WERI-Rb-1 (cell line): ENCODE results near the gene FNDC3B.

ENCODE experiments used
- DNase-seq: peaks from one replicate; pipeline ENCODE4 v3.0.0-alpha.2; 2020
- H3K27ac ChIP-seq: fragments of 250-450 bp; sonication (Bioruptor Pico); 2 replicates; pipeline ENCODE4 v1.5.1; 2020; ENCODE audit warnings: mild to moderate bottlenecking, moderate library complexity
- H3K27me3 ChIP-seq: fragments of 250-450 bp; sonication (Bioruptor Pico); 2 replicates; pipeline ENCODE4 v1.5.1; 2021; ENCODE audit warnings: mild to moderate bottlenecking, low read depth, moderate library complexity; ENCODE audit not compliant: insufficient read depth, severe bottlenecking
- H3K36me3 ChIP-seq: fragments of 250-450 bp; sonication (Bioruptor Pico); 2 replicates; pipeline ENCODE4 v1.5.1; 2020; ENCODE audit warnings: mild to moderate bottlenecking, moderate library complexity
- H3K4me3 ChIP-seq: 2 replicates; pipeline ENCODE4 v1.5.1; 2011; ENCODE audit warnings: low read depth, mild to moderate bottlenecking, control low read depth, low read length
- H3K9me3 ChIP-seq: fragments of 250-450 bp; sonication (Bioruptor Pico); 2 replicates; pipeline ENCODE4 v1.5.1; 2021; ENCODE audit warnings: mild to moderate bottlenecking, moderate library complexity; ENCODE audit not compliant: severe bottlenecking
- TF ChIP-seq, protein P1 (sequence below): IDR thresholded peaks from 2 replicates; pipeline ENCODE4 v1.5.1; 2011; ENCODE audit warnings: low read depth, mild to moderate bottlenecking, control low read depth, inconsistent platforms, low read length

FNDC3B gene

DNA sequence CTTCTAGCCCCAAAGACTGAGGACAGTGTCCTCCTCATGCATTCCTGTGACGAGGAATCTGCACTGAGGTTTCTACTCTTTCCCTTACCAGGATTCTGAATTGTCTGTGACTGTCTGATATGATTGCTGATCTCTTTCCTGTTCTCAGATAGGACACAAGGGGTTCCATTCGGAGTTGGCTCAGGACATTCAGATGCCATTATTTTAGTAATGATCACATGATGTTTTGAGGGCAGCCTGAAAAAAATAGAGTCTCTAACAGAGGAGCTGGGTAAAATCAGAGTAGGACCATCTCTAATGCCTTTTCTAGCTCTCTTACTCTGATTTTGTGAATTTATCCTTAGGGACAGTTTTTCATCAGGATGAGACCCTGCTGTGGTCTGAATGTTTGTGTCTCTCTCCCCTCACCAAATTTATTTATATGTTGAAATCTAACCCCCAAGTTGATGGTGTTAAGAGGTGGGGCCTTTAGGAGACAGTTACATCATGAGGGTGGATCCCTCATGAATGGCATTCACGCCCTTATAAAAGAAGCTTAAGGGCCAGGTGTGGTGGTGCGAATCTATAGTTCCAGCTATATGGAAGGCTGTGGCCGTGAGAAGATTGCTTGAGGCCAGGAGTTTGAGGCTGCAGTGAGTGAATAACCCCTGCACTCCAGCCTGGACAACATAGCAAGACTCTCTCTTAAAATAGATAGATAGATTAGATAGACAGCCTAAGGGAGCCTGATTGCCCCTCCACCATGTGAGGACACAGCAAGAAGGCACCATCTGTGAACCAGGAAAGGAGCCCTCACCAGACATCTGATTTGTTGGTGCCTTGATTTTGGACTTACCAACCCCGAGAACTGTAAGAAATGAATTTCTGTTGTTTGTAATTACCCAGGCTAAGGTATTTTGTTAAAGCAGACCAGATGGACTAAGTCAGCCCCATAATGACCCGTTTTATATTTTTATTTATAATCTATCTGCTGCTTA is 24.4 kb downstream of the FNDC3B start:
- no peak for DNase-seq
- H3K9me3 ChIP-seq = no peaks in the 10 kb centered on the region
- TF ChIP-seq, protein P1, sequence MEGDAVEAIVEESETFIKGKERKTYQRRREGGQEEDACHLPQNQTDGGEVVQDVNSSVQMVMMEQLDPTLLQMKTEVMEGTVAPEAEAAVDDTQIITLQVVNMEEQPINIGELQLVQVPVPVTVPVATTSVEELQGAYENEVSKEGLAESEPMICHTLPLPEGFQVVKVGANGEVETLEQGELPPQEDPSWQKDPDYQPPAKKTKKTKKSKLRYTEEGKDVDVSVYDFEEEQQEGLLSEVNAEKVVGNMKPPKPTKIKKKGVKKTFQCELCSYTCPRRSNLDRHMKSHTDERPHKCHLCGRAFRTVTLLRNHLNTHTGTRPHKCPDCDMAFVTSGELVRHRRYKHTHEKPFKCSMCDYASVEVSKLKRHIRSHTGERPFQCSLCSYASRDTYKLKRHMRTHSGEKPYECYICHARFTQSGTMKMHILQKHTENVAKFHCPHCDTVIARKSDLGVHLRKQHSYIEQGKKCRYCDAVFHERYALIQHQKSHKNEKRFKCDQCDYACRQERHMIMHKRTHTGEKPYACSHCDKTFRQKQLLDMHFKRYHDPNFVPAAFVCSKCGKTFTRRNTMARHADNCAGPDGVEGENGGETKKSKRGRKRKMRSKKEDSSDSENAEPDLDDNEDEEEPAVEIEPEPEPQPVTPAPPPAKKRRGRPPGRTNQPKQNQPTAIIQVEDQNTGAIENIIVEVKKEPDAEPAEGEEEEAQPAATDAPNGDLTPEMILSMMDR = no peak
- H3K36me3 ChIP-seq = no peaks in the 10 kb centered on the region
- H3K4me3 ChIP-seq = no peak overlapping the region
- no peaks in the 10 kb centered on the region for H3K27me3 ChIP-seq
- H3K27ac ChIP-seq = no peak overlapping the region

DNA sequence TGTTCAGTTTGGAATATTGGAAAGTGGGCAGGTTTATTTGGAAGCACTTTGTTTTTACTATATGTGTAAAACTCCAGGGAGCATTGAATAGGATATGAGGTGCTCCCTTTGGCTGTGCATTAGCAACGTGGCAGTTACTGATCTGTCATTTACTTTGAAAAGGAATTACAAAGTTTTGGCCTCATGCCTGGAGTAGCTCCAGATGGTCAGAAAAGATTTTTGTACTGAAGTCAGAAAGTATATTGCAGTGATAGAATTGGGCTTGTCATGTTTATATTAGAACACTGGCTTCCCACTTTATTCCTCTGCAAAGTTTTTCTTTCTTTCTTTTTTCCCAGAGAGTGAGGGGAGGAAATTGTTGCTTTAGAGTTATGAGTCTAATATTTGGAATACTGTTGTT is 26.1 kb downstream of the FNDC3B start:
- H3K27me3 ChIP-seq = no peaks in the 10 kb centered on the region
- DNase-seq = no peak
- TF ChIP-seq, protein P1 = no peak
- H3K4me3 ChIP-seq = no peak overlapping the region
- no peak overlapping the region for H3K27ac ChIP-seq
- no peaks in the 10 kb centered on the region for H3K9me3 ChIP-seq
- no peaks in the 10 kb centered on the region for H3K36me3 ChIP-seq

DNA sequence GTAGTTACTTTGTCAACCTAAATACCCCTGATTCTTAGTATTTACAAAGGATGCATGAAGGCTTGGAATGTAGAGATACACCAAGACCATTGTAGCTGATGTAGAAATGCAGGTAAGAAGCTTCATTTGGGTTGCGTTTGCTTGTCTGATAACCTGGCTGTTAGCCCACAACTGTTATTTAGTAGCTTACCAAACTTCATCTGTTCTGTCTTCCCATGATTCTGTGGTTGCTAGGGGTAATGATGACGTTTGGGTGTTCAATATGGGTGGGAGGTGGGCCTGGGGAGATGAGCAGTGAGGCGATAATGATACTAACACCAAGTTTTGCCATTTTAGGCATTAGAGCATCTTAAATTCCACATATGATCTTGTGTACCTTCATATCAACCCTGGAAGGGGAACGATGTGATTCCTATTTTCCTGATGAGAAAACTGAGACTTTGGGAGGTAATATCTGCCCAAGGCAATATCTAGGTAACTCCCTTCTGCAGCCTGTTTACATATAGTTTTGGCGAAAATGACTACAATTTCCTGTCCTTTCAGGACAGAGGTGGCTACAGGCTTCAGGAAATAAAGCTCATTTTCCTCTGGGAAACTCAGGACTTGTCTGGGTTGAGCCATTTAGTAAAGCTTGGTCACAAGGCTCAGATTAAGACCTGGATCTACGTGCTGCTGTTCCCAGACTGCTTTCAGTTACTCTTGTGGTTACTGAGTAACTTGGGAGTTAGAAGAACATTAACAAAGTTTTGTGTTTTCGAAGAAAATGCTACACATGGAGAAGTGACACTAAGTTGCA is 26.8 kb downstream of the FNDC3B start:
- H3K27ac ChIP-seq = no peak overlapping the region
- H3K4me3 ChIP-seq = no peak overlapping the region
- no peaks in the 10 kb centered on the region for H3K27me3 ChIP-seq
- H3K36me3 ChIP-seq = no peaks in the 10 kb centered on the region
- no peak for DNase-seq
- TF ChIP-seq, protein P1 = no peak
- no peaks in the 10 kb centered on the region for H3K9me3 ChIP-seq

DNA sequence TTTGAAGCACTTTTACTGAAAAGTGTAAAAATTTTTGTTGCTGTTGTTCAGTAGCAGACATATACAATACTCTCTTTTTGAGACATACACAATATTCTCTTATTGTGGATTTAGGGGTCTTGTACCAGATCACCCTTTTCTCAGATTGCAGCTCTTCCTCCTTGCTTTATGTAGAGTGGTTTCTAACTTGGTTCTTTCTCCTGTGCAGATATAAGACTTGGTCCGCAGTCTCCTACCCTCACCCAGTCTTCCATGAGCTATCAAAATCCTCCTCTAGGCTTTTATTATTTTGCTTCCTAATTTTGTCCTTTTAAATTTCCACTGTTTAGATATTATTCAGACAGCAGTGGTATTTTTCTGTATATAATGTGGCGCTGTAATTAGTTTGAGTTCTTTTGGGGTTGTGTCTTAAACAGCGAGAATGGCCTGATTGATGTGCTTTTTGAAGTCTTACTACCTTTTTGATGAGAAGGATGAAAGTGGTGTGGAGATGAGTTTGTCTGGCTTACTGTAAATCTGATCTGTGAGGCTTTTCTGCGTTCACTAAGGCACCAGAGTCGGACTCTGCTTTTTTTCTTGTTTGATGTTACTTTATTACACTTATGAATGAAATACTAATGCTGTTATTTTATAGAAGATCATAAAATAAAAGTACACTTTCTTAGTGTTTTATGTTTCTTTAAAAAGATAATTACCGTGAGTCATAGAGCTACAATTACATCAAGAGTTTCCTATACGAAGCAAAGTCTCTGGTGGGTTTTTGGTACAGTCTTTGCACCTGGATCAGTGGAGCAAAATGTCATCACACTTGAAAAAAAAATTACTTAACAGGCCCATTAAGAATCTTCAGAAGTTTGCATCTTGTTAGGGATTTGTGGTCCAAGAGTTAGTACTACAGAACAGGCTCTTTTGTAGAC is 27.8 kb downstream of the FNDC3B start:
- H3K4me3 ChIP-seq = no peak overlapping the region
- H3K36me3 ChIP-seq = no peaks in the 10 kb centered on the region
- no peaks in the 10 kb centered on the region for H3K27me3 ChIP-seq
- no peak for DNase-seq
- no peaks in the 10 kb centered on the region for H3K9me3 ChIP-seq
- TF ChIP-seq, protein P1 = no peak
- no peak overlapping the region for H3K27ac ChIP-seq

DNA sequence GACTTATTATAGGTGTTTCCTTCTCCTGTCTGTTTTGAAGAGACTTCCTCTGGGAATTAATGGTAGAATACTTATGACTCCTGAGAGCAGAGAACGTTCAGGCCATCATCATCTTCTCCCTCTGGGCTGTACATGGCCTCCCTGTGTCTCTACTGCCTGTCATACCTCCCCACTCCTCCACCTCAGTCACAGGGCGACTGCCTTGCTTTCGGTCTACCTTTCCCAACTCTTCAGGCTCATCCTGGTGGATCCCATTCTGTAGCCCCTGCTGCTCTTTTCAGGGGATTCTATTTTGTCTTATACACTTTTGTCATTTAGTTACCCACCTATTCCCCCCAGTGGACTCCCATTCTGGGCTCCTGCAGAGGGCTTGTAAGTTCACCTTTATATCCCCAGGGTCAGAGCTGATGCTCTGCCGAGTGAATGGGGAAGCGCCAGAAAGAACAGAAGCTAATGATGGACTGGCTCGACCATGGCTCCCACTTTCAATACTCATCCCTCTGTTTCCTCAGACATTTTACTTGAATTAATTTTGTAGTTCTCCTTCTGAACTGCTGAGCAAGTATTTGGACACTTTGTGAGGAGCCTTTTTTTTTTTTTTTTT is 28.6 kb downstream of the FNDC3B start:
- H3K9me3 ChIP-seq = no peaks in the 10 kb centered on the region
- no peaks in the 10 kb centered on the region for H3K27me3 ChIP-seq
- TF ChIP-seq, protein P1 = no peak
- H3K4me3 ChIP-seq = no peak overlapping the region
- no peak overlapping the region for H3K27ac ChIP-seq
- H3K36me3 ChIP-seq = no peaks in the 10 kb centered on the region
- DNase-seq = no peak
